ENCODE results near the gene PDLIM5.
"Not testable (repeated sequence)": the region's sequence is repeated elsewhere in the genome, so short reads cannot be mapped to it uniquely, and the experiment has no call there.

Gene PDLIM5

DNA sequence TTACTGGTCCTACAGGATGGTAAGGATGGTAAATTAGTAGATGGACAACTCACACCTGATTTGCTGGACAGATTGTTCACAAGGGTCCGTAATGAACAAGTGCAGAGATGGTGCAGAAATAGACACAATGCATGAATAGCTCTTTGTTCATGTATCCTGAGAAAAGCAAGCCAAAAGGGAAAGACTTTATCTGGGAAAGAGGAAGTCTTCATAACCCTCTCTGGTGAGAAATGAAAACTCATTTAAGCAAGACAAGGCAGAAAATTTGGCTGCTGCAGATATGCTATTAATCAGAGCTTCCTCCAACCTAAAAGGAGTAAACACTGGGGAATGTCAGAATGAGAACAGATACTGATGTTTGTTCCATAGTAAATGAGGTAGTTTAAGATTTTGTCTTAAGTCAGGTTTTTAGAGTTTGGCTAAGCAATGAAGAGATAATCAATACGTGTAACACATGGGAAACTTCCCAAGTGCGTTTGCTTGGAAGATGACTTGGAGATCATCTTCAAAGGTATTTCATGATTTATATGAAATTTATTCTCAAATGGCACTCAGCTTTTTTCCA, 153.6 kb downstream of the PDLIM5 start:
- DNase-seq, result no peak

DNA sequence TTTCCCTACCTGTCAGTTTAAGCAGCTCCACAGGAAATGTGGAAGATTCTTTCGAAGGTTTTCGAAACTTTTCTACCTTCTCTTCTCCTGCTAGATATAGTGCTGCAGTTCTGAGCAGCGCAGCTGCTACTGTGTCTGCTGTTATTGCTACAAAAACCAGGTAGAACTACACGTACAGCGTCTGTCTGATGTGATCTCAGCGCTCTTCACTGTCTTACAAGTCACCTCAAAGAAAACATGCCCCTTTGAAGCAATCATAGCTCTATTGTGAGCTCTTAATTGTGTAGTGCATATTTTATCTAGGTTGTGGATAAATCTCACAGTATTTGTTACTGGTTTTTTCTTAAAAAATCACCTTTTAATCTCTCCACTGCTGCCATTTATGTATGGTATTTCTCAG, 158.4 kb downstream of the PDLIM5 start:
- DNase-seq, result no peak

DNA sequence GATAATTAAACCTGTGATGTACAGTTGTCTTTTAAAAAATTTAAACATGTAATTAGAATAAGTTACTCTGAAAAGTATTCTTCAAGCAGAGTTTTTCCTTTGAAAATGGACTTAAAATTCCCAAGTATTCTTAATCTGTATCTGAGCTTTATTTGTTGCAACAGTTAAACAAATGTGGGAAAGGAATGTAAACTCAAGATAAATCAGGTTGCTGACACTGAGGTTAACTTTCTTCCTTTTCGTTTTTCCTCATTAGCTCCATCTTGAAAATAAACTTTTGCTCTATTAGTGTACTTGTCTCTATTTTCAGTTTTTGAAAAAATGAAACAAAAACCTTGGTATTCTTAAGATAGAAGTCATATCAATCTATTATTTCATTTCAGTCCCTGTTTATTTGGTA, 161.5 kb downstream of the PDLIM5 start:
- no peak for DNase-seq

DNA sequence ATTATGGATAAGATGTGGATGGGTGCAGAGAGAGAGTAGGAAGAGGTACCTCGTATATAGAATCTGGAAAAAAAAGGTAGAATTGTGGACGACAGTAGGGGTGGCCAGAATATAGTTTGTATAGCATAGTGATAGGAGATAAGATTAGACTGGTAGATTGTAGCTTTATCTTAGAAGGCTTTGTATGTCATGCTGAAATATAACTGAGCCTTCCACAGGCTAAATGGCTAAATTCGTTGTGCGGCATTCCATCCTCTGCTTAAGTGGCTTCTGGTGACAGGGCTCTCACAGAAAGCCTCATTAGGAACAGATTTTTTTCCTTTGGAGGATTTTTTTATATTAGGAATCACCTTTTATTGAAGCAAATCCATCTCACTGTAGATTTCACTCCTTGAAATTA, 163.7 kb downstream of the PDLIM5 start:
- no peak for DNase-seq

DNA sequence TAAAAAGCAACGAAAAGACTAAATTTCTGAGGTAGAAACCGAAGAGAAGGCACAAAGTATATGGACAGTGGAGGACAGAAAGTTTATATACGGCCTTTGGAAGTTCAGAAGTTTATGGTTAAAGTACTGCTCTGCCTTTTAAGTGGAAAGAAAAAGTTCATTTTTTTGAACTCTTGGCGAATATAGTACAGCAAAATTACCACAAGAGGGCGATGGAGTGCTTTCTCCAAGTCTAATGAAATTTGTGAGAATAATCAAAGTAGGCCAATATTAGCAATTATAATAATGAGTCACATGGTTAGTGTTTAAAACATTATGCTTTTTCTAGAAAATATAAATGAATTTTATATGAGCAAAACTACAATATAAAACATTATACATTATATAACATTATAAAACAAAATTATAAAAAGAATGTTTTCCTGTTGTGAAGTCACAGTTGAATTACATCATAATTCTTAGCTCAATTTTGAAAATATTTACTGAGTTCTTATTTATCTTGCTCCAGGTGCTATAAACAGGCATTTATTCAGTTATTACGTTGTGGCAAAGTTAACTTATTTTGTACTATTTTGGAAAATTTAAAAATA, 169.8 kb downstream of the PDLIM5 start:
- no peak for DNase-seq

DNA sequence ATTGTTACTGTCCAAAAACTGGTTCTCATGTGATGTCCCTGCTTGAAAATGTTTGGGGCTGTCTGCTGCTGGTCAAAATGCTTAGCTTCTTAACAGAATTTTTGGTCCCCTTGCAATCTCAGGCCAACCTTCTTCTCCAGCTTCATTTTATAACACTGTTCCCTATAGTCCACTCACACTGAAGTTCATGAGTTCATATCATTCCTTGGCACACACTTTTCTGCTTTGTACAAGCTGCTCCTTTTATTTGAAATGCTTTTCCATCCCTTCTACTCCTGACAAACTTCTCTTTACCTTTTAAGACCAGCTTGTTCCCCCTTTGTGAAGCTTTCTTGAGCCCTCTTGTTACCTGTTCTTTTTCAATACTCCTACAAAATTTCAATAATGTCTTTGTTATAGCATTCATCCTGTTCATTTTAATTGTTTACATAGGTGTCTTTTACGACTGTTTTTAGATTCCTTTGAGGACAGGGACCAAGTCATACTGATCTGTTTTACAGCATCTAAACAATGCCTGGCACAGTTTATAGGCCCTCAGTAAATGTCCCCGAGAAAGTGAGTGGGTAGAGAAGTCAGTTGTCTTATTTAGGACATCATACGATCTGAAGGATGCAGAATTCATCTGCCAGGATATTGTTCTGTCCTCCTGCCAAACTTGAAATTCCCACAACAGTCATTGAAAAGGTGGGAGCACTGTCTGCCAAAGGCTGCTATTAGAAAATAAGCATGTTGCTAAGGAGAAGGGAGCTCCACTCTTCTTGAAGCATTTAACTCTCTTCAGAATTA, 171.6 kb downstream of the PDLIM5 start:
- no peak for DNase-seq

DNA sequence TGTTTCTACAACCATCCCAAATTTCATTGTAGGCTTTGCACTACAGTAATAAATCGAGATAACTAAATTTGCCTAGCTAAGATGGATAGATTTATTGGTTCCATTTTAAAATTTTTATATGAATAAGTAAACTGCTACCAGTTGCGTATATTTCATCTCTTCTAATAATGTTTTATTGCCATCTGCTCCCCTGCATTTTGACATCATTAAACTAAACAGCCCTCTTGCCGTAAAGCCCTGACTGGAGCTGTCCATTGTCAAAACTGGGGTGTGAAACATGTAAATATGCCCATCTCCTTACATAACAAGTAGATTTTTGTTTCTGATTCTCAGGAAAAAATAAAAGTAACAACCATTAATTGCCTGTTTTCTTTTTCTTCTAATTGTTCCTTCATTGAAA, 175.2 kb downstream of the PDLIM5 start:
- DNase-seq, result no peak

DNA sequence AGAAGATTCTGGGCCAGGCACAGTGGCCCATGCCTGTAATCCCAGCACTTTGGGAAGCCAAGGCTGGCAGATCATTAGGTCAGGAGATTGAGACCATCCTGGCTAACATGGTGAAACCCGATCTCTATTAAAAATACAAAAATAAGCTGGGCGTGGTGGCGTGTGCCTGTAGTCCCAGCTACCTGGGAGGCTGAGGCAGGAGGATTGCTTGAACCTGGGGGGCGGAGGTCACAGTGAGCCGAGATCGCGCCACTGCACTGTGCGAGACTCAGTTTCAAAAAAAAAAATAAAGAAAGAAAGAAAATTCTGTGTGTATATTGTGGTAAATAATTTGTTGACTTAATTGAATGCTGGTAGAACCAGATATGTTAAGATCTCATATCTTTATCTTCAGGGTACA, 177.3 kb downstream of the PDLIM5 start:
- not testable (repeated sequence) for DNase-seq

DNA sequence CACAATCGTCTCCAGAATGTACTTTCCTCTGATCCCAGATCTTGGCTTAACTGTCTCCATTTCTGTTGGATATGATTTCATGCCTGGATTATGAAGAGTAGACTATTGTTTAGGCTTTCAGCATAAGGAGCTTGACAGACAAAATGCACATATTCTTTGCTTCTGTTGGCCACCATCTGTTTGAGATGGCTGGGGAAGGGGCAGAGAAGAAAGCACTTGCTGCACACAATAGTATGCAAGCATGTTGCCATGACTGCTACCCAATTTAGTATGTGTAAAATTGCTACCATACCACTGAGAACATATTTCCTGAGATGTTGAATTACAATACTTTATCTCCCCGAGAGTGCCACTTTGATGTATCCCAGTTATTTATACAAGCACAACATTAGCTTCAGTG, 178.1 kb downstream of the PDLIM5 start:
- DNase-seq, result no peak

DNA sequence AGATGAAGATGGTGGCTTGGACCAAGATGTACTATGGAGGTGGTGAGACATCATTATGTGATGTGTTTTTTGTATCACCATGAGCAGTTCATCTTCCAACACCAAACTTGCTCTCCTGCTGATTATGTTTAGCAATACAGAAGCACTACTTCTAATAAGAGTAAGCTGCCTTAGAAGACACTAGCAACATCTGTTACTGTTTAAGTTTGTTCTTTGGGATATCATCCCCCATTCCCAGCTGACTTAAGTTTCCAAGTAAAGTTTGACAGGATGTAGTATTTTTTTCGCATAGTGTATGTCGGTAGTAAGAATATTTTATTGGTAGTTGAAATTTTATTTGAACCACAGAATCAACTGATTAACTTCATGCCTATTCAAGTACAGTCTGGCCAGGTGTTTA, 182.5 kb downstream of the PDLIM5 start:
- no peak for DNase-seq

DNA sequence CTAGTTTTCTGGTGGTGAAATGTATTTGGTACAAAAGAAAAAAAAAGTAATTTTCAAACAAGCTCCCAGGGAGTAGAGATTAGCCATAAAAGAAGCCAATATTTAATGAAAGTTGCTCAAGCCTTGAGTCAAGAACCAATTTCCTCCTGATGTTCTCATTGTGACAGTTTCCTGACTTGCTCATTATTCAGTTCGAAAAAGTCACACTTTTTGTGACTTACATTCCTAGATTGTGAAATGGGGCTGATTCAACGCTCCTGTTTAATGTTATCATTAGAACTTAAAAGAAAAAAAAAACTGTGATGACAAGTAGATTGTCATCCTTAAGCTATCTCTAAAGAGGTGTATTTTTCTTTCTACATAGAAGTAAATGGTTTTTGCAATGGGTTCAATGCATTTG, 183.4 kb downstream of the PDLIM5 start:
- DNase-seq, result no peak

DNA sequence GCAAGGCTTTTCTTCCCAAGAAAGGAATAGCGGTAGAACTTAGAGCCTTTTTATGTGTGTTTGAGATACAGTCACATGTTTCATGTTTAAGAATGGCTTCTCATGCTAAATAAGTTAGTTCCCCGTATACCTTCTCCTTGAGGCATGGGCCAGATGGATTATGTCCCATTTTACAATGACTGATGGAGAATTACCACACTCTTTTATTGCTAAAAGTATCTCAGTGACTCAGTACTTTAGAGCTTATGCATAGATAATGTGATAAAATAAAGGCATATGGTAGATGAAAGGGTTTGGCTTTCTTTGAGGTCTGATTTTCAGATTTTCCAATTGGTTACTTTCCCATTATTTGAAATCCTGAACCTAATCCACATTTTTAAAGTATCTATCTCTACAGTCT, 184.3 kb downstream of the PDLIM5 start:
- DNase-seq, result no peak

DNA sequence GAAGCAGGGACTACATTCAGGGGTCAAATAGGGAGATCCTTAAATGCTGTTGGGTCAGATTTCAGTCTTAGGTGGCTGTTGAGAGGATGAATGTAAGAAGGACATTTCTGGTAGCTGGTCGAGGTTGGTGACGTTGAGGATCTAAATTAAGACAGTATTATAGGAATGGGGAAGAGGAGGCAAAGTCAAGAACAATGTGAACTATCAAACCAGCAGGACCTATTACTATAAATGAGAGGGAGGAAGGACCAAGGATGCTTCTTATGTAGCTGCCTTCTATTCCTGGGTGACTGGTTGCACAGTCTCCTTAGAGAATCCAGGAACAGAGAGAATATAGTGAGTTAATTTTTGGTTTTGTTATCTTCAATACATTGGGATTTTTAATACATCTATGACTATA, 187.6 kb downstream of the PDLIM5 start:
- no peak for DNase-seq

DNA sequence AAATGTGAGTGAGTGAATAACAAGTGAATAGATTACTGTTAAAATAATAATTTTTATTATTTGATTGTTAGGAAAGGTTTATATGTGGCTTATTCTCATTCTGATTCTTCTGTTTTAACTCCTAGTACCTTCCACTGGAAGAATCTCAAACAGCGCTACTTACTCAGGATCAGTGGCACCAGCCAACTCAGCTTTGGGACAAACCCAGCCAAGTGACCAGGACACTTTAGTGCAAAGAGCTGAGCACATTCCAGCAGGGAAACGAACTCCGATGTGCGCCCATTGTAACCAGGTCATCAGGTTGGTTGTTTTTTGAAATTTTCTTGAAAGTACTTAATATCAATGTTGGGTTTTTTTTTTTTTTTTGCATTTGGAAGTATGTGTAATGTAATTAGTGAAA, 188.4 kb downstream of the PDLIM5 start:
- DNase-seq, result no peak

DNA sequence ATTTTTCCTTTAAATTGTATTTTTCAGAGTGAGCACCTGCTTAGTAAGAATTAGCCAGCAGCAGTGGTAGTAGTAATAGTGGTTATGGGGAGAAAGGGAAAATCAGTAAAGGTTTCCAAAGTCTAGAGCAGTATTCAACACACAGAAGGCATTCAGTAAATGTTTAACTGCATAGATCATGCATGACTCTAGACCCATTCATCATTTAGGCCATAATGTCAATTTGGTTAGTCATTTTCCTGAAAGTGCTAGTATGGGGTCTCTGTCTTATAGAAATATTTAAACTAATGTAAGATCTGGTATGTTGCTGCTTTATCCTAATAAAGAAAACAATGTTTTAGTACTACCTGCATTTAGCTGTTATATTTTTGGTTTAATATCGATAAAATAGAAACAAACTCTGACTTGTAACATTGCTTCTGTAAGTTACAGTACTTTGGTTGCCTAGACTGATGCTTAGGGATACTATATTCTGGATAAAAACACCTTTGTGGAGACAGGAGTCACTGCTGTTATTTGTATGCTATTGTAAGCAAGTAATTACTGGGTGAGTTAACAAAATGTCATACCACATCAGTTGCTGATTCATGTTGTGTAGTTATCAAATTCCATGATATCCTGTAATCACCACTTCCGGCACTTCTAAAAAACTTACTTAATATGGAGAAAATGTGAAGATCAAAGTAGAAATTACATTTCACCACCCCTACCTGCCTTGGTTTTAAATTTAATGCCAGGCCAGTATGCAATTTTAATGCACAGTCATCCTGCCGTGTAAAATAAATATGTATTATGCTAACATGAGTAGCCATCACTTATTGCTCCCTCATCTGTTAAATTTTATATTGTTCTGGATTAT, 190.2 kb downstream of the PDLIM5 start:
- no peak for DNase-seq

DNA sequence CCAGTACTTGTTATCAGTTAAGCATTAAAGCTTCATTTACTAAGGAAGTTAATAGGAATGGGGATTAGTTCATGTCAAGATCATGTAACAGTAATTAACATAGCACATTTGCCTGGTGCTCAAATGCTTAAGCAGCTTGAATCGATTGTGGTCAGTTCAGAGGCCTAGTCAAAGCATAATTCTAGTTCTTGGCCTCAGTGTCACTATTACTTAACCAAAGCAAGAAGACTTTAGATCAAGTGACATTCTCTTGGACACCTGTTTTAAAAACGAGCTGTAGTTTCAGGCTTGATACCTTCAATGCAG, 190.8 kb downstream of the PDLIM5 start:
- DNase-seq, result no peak

DNA sequence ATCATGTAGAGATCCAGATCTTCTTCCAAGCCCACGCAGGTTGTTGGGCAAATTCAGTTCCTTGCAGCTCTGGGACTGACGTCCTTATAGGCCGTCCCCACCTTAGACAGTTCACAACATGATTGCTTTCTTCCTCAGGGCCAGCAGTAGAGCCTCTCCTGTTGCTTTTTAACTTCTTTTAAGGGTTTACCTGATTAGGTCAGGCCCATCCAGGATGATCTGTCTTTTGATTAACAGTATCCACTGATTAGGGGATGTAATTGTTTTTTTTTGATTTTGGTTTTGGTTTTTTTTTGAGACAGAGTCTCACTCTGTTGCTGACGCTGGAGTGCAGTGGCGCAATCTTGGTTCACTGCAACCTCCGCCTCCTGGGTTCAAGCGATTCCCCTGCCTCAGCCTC, 197.0 kb downstream of the PDLIM5 start:
- DNase-seq, result no peak

DNA sequence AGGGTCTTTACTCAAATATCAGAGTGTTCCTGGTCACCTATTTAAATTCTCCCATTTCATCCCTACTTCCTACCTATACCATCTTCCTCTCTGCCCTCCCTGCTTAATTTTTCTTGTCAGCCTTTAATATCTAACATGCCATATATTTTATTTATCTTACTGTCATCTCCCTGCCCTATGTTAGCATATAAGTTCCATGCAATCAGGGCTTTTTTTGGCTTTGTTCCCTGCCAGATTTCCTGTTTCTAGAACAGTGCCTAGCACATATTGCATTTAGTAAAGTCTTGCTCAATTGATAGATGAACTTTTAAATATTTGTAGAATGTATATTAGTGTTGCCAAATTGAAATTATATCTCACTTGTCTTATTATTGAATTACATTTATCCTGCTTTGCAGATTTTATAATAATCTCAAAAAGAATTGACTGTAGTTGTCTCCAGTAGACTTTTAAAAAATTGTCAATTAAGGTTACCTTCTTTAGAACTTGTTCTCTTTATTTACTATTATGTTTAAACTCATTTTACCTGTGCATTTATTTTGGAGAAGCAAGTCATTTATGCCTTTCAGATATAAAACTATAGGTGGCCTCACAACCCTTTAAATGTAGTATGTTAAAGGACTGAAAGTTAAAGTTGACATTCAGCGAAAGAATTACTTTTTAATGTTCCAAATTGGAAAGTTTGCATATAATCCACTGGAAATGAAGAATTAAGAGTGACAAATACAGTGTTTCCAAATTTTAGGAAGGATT, 197.8 kb downstream of the PDLIM5 start:
- DNase-seq, result no peak

DNA sequence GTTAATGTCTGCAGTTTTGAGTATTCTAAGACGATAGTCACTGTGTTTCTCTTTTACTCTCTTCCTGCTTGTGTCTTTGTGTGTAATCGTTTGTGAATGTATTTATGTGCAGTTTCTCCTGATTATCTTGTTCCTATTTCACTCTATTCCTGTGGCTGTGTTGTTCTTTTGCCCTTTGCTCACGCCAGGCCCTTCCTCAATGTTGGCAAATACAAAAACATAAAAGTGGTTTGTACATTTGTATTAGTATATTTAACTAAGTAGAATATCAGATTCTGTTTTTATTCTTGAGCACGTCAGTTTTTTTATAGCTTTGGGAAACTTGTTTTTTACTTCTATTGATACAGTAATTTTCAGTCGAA, 198.4 kb downstream of the PDLIM5 start:
- no peak for DNase-seq

DNA sequence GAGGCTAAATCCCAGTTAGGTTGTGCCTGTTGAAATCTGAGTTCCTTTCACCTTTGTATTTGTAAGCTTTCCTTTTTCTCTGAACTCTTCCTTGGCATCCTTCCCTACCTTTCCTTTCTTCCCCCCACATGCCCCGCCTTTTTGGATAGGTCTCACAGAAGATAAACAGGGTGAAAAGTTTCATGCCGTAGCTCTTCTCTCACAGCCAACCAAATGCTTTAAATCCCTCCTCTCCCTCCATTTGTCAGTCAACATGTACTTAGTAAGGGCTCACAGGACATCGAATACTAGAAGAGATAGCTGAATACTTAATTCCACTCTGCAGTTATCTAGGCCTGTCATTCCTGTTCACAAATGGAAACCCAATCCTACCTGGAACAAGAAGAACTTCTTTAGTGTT, 198.9 kb downstream of the PDLIM5 start:
- DNase-seq, result no peak

DNA sequence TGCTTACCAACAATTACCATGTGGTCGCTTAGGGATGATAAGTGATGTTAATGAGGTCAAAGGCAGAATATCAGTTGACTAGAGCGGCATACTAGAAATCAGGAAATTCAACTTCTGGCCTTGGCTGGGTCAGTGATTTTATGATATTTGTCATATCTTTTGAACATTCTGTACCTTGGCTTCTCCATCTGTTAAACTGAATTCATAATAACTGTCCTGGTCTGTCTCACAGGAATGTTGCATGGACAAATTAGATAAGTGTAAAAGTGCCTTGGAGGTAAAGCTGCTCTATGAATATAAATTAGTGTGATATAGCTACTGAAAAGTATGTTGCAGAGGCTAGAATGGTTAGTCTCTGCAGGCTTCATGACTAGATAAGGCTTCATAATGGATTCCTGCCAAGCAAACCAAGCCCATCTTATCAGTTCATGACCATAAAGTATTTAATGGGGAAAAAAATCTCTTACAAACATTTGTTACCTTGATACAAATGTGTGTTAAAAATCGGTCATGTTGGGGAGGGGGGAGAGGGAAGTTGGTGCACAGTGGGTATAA, 201.4 kb downstream of the PDLIM5 start:
- DNase-seq, result no peak

DNA sequence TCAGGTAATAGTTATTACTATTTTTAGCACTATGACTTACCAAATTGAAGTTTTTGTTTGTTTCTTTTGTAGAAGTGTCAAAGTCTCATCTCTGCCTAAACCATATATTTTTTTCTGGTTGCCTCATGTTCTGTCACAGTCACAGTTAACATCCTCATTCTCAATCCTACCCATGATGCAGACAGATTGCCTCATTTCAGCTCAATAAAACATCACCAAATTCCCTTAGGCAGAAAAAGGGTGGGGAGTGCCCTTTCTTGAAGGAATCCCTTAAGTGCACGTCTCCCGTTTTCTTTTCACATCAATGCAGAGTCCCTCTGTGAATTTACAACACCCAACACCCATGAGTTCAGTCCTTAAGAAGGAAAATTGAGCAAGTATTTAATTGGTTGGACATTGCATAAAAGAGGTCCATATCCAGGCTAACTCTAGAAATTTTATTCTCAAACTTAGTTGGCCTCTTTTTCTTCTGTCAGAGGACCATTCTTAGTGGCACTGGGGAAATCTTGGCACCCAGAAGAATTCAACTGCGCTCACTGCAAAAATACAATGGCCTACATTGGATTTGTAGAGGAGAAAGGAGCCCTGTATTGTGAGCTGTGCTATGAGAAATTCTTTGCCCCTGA, 202.4 kb downstream of the PDLIM5 start:
- no peak for DNase-seq
